HG02763 (cell line): ENCODE measurements around the gene CACNB2.
"Not testable (repeated sequence)": the region's sequence is repeated elsewhere in the genome, so short reads cannot be mapped to it uniquely, and the experiment has no call there.

Experiments
- ATAC-seq: cut with Tn5 transposase; IDR thresholded peaks from one replicate; pipeline ENCODE4 v1.9.1; 2021; ENCODE audit warnings: mild to moderate bottlenecking, moderate library complexity; ENCODE audit not compliant: unreplicated experiment

CACNB2 gene

GRCh38 chr10:18554479-18554878 is 414.3 kb downstream of the CACNB2 start:
- ATAC-seq = no peak

DNA sequence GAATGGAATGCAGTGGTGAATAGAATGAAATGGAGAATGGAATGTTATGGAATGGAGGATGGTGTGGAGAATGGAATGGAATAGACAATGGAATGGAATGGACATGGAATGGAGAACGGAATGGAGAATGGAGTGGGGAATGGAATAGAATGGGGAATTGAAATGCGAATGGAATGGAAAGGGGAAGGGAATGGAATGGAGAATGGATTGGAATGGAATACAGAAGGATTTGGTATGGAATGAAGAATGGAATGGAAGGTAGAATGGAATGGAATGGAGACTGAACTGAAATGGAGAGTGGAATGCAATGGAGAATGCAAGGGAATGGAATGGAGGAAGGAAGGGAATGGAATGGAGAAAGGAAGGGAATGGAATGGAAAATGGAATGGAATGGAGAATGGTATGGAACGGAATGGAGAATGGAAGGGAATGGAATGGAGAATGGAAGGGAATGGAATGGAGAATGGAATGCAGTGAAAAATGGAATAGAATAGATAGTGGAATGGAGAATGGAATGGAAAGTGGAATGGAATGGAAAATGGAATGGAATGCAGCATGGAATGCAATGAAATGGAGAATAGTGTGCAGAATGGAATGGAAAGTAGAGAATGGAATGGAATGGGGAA is 416.4 kb downstream of the CACNB2 start:
- no peak for ATAC-seq

GRCh38 chr10:18557960-18558359 is 417.7 kb downstream of the CACNB2 start:
- ATAC-seq = no peak

DNA sequence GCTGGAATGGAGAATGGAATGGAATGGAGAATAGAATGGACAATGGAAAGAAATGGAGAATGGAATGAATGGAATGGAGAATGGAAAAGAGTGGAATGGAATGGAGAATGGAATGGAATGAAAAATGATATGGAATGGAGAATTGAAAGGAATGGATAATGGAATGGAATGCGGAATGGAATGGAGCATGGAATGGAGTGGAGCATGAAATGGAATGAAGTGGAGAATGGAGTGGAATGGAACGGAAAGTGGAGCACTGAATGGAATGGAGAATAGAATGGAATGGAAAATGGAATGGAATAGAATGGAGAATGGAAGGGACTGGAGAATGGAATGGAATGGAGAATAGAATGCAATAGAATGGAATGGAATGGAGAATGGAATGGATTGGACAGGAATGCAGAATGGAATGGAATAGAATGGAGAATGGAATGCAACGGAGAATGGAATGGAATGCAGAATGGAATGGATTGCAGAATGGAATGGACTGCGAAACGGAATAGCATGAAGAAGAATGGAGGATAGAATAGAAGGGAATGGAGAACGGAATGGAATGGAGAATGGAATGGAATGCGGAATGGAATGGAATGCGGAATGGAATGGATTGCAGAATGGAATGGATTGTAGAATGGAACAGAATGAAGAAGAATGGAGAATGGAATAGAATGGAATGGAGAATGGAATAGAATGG is 421.8 kb downstream of the CACNB2 start:
- ATAC-seq = no peak

GRCh38 chr10:18563003-18563726 is 422.9 kb downstream of the CACNB2 start:
- ATAC-seq = no peak

GRCh38 chr10:18565006-18565405 is 424.8 kb downstream of the CACNB2 start:
- ATAC-seq = no peak

DNA sequence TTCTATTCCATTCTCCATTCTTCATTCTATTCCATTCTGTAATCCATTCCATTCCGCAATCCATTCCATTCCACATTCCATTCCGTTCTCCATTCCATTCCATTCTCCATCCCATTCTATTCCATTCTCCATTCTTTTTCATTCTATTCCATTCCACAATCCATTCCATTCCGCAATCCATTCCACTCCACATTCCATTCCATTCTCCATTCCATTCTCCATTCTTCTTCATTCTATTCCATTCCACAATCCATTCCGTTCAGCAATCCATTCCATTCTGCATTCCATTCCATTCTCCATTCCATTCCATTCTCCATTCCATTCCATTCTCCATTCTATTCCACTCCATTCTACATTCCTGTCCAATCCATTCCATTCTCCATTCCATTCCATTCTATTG is 426.0 kb downstream of the CACNB2 start:
- ATAC-seq = no peak

DNA sequence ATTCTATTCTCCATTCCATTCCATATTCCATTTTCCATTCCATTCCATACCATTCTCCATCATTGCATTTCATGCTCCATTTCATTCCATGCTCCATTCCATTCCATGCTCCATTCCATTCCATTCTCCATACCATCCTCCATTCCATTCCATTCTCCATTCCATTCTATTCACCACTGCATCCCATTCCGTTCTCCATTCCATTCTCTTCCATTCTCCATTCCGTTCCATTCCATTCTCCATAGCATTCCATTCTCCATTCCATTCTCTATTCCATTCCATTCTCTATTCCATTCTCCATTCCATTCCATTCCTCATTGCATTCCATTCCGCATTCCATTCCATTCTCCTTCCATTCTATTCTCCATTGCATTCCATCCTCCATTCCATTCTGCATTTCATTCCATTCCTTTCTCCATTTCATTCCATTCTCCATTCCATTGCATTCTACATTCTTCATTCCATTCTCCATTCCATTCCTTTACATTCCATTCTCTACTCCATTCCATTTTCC is 427.2 kb downstream of the CACNB2 start:
- ATAC-seq = no peak

DNA sequence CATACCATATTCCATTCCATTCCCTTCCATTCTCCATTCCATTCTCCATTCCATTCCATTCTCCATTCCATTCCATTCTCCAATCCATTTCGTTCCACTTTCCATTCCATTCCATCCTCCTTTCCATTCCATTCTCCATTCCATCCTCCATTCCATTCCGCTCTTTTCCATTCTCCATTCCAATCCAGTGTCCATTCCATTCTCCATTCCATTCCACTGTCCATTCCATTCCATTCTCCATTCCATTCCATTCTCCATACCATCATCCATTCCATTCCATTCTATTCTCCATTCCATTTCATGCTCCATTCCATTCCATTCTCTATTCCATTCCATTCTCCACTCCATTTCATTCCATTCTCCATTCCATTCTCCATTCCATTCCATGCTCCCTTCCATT is 430.2 kb downstream of the CACNB2 start:
- not testable (repeated sequence) for ATAC-seq

GRCh38 chr10:18571076-18571475 is 430.9 kb downstream of the CACNB2 start:
- no peak for ATAC-seq

DNA sequence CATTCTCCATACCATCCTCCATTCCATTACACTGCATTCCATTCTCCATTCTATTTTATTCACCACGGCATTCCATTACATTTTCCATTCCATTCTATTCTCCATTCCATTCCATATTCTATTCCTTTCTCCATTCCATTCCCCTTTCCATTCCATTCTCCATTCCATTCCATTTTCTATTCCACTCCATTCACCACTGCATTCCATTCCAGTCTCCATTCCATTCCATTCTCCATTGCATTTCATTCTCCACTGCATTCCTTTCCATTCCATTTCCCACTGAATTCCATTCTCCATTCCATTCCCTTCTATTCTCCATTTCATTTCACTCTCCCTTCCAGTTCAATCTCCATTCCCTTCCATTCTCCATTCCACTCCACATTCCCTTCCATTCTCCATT is 431.6 kb downstream of the CACNB2 start:
- no peak for ATAC-seq

- no peak for ATAC-seq
Measured at GRCh38 chr10:18572959-18573561, 432.8 kb downstream of the CACNB2 start.

- ATAC-seq = no peak
Measured at GRCh38 chr10:18576586-18576985, 436.4 kb downstream of the CACNB2 start.

- ATAC-seq = no peak
Measured at GRCh38 chr10:18577823-18578685, 437.8 kb downstream of the CACNB2 start.

- no peak for ATAC-seq
Measured at GRCh38 chr10:18582803-18583202, 442.6 kb downstream of the CACNB2 start.

- no peak for ATAC-seq
Measured at GRCh38 chr10:18583575-18584270, 443.5 kb downstream of the CACNB2 start.

GRCh38 chr10:18586637-18587036 is 446.4 kb downstream of the CACNB2 start:
- ATAC-seq = not testable (repeated sequence)

DNA sequence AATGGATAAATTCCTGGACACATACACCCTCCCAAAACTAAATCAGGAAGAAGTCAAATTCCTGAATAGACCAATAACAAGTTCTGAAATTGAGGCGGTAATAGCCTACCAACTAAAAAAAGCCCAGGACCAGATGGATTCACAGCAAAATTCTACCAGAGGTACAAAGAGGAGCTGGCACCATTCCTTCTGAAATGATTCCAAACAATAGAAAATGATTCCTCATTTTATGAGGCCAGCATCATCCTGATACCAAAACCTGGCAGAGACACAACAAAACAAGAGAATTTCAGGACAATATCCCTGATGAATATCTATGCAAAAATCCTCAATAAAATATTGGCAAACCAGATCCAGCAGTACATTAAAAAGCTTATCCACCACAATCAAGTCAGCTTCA is 450.9 kb downstream of the CACNB2 start:
- ATAC-seq = not testable (repeated sequence)
